LNCaP clone FGC (cell line): ENCODE results near the gene GFY.
A peak's percentile ranks its signal among the peaks of the same experiment; 100 is the strongest.

ENCODE experiments used
- DNase-seq: peaks from one replicate; pipeline ENCODE4 v3.0.0-alpha.2; 2011; ENCODE audit warnings: low read depth
- H3K4me3 ChIP-seq: 2 replicates; pipeline ENCODE4 v1.5.1; 2011; ENCODE audit warnings: mild to moderate bottlenecking, low read depth, low read length, control low read depth
- TF ChIP-seq, protein P1 (sequence below): IDR thresholded peaks from 2 replicates; pipeline ENCODE4 v1.5.1; 2012; ENCODE audit warnings: mild to moderate bottlenecking; ENCODE audit not compliant: control insufficient read depth, insufficient read depth; ENCODE audit errors: extremely low read depth

The GFY gene

DNA sequence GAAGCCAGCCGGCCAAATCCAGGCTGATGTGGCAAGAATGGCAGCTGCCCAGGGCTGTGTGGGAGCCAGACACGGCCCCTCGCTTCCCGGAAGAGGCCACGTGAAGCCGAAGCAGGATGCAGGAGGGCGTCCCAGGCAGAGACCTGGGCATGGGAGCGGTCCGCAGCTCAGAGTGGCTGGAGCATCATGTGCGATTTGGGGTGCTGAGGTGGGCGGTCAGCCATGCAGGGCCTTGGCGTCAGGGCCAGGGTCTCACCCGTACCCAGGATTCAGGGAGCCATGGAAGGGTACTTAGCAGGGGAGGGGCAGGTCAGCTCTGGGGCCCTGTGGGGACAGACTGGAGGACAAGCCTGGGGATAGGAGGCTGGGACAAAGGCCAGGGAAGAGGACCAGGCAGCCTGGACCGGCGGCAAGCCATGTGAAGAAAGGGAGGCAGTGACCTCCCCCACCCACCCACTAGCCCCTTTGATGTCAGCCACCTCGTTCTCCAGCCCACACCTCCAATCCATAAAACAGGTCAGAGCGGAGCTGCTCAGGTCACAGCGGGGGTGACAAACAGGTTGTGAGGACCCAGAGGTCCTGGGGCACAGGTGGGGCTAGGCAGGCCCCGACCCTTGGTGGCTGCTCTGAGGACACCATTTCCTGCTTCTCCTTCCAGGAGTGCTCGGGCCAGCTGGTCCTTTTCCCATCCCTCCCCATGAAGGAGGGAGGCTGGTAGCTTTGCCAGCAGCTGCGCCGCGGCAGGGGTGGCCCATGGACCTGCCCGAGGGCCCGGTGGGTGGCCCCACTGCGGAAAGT lies 34.9 kb upstream of the GFY start:
- no peak overlapping the region for H3K4me3 ChIP-seq
- TF ChIP-seq, protein P1, sequence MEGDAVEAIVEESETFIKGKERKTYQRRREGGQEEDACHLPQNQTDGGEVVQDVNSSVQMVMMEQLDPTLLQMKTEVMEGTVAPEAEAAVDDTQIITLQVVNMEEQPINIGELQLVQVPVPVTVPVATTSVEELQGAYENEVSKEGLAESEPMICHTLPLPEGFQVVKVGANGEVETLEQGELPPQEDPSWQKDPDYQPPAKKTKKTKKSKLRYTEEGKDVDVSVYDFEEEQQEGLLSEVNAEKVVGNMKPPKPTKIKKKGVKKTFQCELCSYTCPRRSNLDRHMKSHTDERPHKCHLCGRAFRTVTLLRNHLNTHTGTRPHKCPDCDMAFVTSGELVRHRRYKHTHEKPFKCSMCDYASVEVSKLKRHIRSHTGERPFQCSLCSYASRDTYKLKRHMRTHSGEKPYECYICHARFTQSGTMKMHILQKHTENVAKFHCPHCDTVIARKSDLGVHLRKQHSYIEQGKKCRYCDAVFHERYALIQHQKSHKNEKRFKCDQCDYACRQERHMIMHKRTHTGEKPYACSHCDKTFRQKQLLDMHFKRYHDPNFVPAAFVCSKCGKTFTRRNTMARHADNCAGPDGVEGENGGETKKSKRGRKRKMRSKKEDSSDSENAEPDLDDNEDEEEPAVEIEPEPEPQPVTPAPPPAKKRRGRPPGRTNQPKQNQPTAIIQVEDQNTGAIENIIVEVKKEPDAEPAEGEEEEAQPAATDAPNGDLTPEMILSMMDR, result no peak
- DNase-seq, result no peak

DNA sequence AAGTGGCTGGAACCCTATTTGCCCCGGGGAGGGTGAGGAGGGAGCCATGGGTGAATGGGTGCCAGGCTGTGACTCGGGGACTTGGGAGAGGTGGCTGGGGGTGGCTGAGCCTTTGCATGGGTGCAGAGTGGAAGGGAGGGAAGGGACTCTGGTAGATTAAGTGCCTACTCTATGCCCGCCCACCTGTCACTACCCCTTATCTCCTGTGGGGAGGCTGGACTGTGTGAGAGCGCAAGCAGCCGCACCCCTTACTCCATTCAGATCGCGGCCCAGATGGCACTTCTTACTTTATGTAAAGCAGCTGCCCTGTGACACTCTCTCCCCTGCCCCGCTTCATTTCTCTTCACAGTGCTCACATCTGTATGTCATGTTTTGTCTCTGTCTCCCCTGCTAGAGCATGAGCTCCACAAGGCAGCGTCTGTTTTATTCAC lies 34.2 kb upstream of the GFY start:
- TF ChIP-seq, protein P1, result no peak
- H3K4me3 ChIP-seq, result no peak overlapping the region
- DNase-seq, result no peak

DNA sequence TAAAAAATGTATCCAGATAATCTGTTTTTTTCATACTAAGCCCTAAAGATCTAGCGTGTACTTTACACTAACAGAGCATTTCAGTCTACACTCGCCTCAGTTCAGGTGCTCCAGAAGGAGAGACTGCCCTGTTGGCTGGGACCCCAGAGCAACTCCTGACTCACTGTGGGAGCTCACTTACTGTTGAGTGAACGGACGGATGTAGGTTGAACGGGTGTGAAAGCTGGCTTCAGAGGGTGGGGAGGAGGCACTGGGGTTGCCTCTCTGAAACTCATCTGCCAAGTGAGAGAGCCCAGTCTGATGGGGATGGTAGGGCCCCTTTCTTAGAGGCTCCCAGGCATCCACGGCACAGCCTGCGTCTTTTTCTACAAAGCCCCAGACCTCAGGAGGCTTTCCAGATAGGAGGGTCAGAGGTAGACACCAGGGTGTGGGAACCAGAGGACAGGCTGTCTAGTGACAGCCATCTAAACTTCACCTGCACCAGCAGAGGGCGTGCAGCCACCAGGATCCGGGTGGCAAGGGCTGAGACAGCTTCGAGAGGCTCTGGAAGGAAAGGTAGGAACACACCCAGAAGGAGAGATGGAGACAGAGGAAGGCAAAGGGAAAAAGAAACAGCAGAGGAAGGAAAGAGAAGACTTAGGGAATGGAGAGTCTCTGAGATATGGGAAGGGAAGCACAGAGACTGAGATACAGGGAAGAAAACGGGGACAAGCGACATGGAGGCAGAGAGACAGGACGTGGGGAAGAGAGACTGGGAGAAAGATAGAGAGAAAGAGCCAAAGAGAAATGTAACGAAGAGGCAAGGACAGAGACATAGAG lies 33.4 kb upstream of the GFY start:
- no peak overlapping the region for H3K4me3 ChIP-seq
- TF ChIP-seq, protein P1, result peak; percentile 97
- peak; percentile 14 for DNase-seq

DNA sequence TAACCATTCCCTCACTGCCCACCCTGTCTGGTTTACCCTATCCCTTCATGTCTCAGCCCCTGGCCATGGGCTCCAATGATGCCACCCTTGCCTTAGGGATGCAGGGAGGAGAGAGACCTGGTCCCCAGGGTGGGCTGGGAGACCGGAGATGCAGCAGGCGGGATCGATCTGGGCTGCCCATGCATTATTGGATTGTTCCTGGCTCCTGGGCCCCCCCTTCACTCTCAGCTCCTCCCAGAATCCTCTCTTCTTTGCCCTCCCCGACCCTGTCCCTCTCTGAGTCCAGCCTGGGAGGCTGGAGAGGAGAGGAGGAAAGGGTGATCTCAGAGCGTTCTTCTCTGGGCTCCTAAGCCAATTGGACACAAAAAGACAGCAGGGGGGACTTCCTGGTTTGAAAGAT lies 31.3 kb upstream of the GFY start:
- no peak overlapping the region for H3K4me3 ChIP-seq
- no peak for DNase-seq
- TF ChIP-seq, protein P1, result no peak

DNA sequence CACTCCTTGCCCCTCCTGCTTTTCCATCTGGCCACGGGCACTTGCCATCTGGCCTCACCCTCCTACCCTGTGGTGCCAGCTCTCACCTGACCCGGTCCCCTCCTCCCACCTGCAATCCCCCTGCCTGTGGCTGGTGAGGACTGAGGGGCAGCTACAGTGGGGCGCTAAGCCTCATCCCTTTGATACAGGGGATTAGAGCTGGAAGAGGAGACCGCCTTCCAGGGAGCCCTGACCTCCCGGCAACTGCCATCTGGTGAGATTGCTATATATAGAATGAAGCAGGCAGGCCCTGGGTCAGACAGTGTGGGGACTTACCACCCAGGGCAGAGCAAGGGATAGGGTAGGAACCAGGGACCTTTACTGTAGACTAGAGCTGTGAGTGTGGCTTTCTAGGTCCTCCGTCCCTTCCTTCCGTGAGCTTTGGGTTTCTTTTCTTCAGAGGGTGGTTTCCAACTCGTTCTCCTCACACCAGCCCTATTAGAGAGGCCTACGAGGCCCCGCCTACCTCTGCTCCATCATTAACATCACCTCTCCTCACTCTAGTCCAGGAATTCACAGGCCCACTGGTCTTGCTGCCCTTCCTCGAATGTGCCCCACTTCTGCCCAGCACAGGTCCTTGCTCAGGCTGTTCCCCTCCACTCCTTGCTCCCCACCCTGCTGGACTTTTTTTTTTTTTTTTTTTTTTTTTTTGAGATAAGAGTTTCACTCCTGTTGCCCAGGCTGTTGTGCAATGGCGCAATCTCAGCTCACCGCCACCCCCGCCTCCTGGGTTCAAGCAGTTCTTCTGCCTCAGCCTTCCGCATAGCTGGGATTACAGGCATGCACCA lies 29.4 kb upstream of the GFY start:
- H3K4me3 ChIP-seq, result no peak overlapping the region
- TF ChIP-seq, protein P1, result no peak
- no peak for DNase-seq

DNA sequence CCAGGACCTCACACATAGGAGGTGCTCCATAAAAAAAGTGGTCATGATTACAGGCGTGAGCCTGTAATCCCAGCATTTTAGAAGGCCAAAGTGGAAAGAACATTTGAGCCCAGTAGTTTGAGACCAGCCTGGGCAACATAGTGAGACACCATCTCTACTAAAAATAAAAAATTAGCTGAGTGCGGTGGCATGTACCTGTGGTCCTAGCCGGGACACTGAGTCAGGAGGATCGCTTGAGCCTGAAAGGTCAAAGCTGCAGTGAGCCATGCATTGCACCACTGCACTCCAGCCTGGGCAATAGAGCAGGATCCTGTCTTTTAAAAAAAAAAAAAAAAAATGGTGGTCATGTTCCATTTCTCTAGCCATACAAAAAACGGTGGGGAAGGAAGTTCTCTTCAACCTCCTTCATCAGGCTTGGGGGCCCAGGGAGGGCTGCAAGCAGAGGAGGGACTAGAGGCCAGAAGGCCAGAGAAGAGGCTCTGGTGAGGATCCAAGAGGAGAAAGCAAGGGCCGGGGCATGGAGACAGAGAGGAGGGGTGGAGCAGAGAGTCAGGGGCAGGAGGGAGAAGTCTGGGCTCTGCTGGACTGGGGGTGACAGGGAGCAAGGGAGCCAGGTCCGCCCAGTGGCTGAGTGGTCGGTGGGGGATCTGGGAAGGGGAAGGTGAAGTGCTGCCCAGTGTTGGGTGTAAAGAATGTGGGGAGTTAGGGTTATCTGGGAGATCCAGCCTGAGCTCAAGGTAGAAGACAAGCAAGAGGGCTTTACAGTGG lies 28.3 kb upstream of the GFY start:
- no peak for DNase-seq
- TF ChIP-seq, protein P1, result no peak
- no peak overlapping the region for H3K4me3 ChIP-seq
